WTC11 (cell line): ENCODE data around the gene RAB23. TPM values are rescaled to one million over a fixed set of nuclear protein-coding genes. Genes with fewer than 3 reads are reported as not detected.

ENCODE experiments used
- ATAC-seq: fragments of 200-7000 bp; cut with Tn5 transposase; 2 replicates; pipeline ENCODE4 v1.10.0; 2021; ENCODE audit warnings: mild to moderate bottlenecking, moderate library complexity
- CTCF ChIA-PET: fragments of 300-600 bp; sonication (Branson Sonifier 250); formaldehyde crosslinking; loops from one replicate; lab custom pipeline; 2021; ENCODE audit warnings: antibody characterized with exemption; lab: Charles Lee
- POLR2A ChIA-PET: fragments of 350-600 bp; sonication (Branson Sonifier 250); formaldehyde crosslinking; loops from one replicate; lab custom pipeline; 2021; ENCODE audit warnings: antibody characterized with exemption; lab: Charles Lee
- DNase-seq: peaks from one replicate; pipeline ENCODE4 v3.0.0; 2021; ENCODE audit warnings: low spot score
- H3K27ac Mint-ChIP-seq: 2 replicates; pipeline ENCODE4 v1.8.0; 2021; ENCODE audit warnings: mixed read lengths
- H3K27me3 Mint-ChIP-seq: 2 replicates; pipeline ENCODE4 v1.8.0; 2021; ENCODE audit warnings: low read depth, mild to moderate bottlenecking, moderate library complexity, mixed read lengths
- H3K36me3 Mint-ChIP-seq: 2 replicates; pipeline ENCODE4 v1.8.0; 2021; ENCODE audit warnings: mixed read lengths
- H3K4me1 Mint-ChIP-seq: 2 replicates; pipeline ENCODE4 v1.8.0; 2022; ENCODE audit warnings: mixed read lengths
- H3K4me3 Mint-ChIP-seq: 2 replicates; pipeline ENCODE4 v1.8.0; 2021; ENCODE audit warnings: mild to moderate bottlenecking, moderate library complexity, mixed read lengths
- H3K9me3 Mint-ChIP-seq: 2 replicates; pipeline ENCODE4 v1.8.0; 2021; ENCODE audit warnings: mixed read lengths
- AR ChIP-seq: fragments of 250-450 bp; sonication (Bioruptor Pico); IDR thresholded peaks from 2 replicates; pipeline ENCODE4 v1.9.0; 2021; ENCODE audit warnings: mild to moderate bottlenecking
- ATF1 ChIP-seq: sonication (generic); formaldehyde crosslinking; IDR thresholded peaks from 2 replicates; pipeline ENCODE4 v1.8.1; 2023; ENCODE audit warnings: mild to moderate bottlenecking, moderate library complexity, missing genetic modification reagents
- CBFB ChIP-seq: sonication (generic); formaldehyde crosslinking; IDR thresholded peaks from 2 replicates; pipeline ENCODE4 v1.8.1; 2022; ENCODE audit warnings: mild to moderate bottlenecking, low read depth, missing genetic modification reagents
- CREB1 ChIP-seq: sonication (generic); formaldehyde crosslinking; IDR thresholded peaks from 2 replicates; pipeline ENCODE4 v1.8.0; 2023; ENCODE audit warnings: mild to moderate bottlenecking, missing genetic modification reagents
- CREM ChIP-seq: sonication (generic); formaldehyde crosslinking; IDR thresholded peaks from 2 replicates; pipeline ENCODE4 v1.8.1; 2022; ENCODE audit warnings: mild to moderate bottlenecking, missing genetic modification reagents, moderate library complexity
- E2F1 ChIP-seq: sonication (generic); formaldehyde crosslinking; IDR thresholded peaks from 2 replicates; pipeline ENCODE4 v1.8.0; 2022; ENCODE audit warnings: mild to moderate bottlenecking, missing genetic modification reagents
- ETV6 ChIP-seq: sonication (generic); formaldehyde crosslinking; IDR thresholded peaks from 2 replicates; pipeline ENCODE4 v1.8.1; 2022; ENCODE audit warnings: mild to moderate bottlenecking, missing genetic modification reagents
- IRF2 ChIP-seq: sonication (generic); formaldehyde crosslinking; IDR thresholded peaks from 2 replicates; pipeline ENCODE4 v1.8.0; 2022; ENCODE audit warnings: low read depth, missing genetic modification reagents, borderline replicate concordance
- MXD4 ChIP-seq: fragments of 250-450 bp; sonication (Bioruptor Pico); IDR thresholded peaks from 2 replicates; pipeline ENCODE4 v1.8.0; 2021; ENCODE audit warnings: mild to moderate bottlenecking, moderate library complexity, borderline replicate concordance
- MYBL2 ChIP-seq: sonication (generic); formaldehyde crosslinking; IDR thresholded peaks from 2 replicates; pipeline ENCODE4 v1.8.1; 2023; ENCODE audit warnings: mild to moderate bottlenecking, moderate library complexity, missing genetic modification reagents
- NFATC4 ChIP-seq: fragments of 250-450 bp; sonication (Bioruptor Pico); IDR thresholded peaks from 2 replicates; pipeline ENCODE4 v1.9.0; 2021; ENCODE audit warnings: mild to moderate bottlenecking
- NR1H2 ChIP-seq: sonication (generic); formaldehyde crosslinking; IDR thresholded peaks from 2 replicates; pipeline ENCODE4 v1.9.0; 2021; ENCODE audit warnings: mild to moderate bottlenecking, moderate library complexity, missing genetic modification reagents
- NR2C2 ChIP-seq: sonication (generic); formaldehyde crosslinking; IDR thresholded peaks from 2 replicates; pipeline ENCODE4 v1.8.0; 2022; ENCODE audit warnings: mild to moderate bottlenecking, missing genetic modification reagents
- RORB ChIP-seq: fragments of 250-450 bp; sonication (Bioruptor Pico); IDR thresholded peaks from 2 replicates; pipeline ENCODE4 v1.9.0; 2021; ENCODE audit warnings: mild to moderate bottlenecking
- SMAD3 ChIP-seq: sonication (generic); formaldehyde crosslinking; IDR thresholded peaks from 2 replicates; pipeline ENCODE4 v1.8.0; 2022; ENCODE audit warnings: missing genetic modification reagents, mild to moderate bottlenecking, borderline replicate concordance
- TEAD1 ChIP-seq: sonication (generic); formaldehyde crosslinking; IDR thresholded peaks from 2 replicates; pipeline ENCODE4 v1.8.0; 2022; ENCODE audit warnings: mild to moderate bottlenecking, missing genetic modification reagents
- USF2 ChIP-seq: sonication (generic); formaldehyde crosslinking; IDR thresholded peaks from 2 replicates; pipeline ENCODE4 v1.8.1; 2023; ENCODE audit warnings: mild to moderate bottlenecking, missing genetic modification reagents, moderate library complexity
- ZBTB43 ChIP-seq: sonication (generic); formaldehyde crosslinking; IDR thresholded peaks from 2 replicates; pipeline ENCODE4 v1.8.1; 2023; ENCODE audit warnings: mild to moderate bottlenecking, missing genetic modification reagents
- ZNF416 ChIP-seq: fragments of 250-450 bp; sonication (Bioruptor Pico); IDR thresholded peaks from 2 replicates; pipeline ENCODE4 v1.9.0; 2021; ENCODE audit warnings: mild to moderate bottlenecking, inconsistent platforms
- ZNF532 ChIP-seq: fragments of 250-450 bp; sonication (Bioruptor Pico); IDR thresholded peaks from 2 replicates; pipeline ENCODE4 v1.9.0; 2021; ENCODE audit warnings: mild to moderate bottlenecking, borderline replicate concordance
- total RNA-seq: library from RNA; stranded (reverse); gene quantifications from 3 replicates; pipeline ENCODE4 v1.2.3, GENCODE V29; 2021

Gene RAB23
- total RNA-seq, 1 experiment from 2014 or later: 11.3 TPM

GRCh38 chr6:57205550-57206328 is 16.4 kb downstream of the RAB23 start (continued):
- TF ChIP-seq ZNF532 (CRISPR knock-in tag): no peak

- Mint-ChIP-seq H3K27ac (no peak overlapping the region), H3K4me3 (no peak overlapping the region), H3K4me1 (peaks cover 30% of the 10 kb centered on the region), H3K27me3 (no peaks in the 10 kb centered on the region), H3K36me3 (peaks cover 4% of the 10 kb centered on the region; the same call in 1 of the 2 replicates), H3K9me3 (no peaks in the 10 kb centered on the region)
- TF ChIP-seq CBFB (CRISPR knock-in tag) (no peak), CREB1 (CRISPR knock-in tag) (no peak), ETV6 (CRISPR knock-in tag) (no peak), NR2C2 (CRISPR knock-in tag) (no peak), ZNF416 (no peak), E2F1 (CRISPR knock-in tag) (no peak), SMAD3 (no peak), TEAD1 (CRISPR knock-in tag) (no peak), USF2 (CRISPR knock-in tag) (no peak), AR (CRISPR knock-in tag) (no peak), CREM (CRISPR knock-in tag) (no peak), NR1H2 (CRISPR knock-in tag) (no peak), RORB (CRISPR knock-in tag) (no peak), ATF1 (CRISPR knock-in tag) (no peak), NFATC4 (CRISPR knock-in tag) (no peak), MYBL2 (CRISPR knock-in tag) (no peak), MXD4 (CRISPR knock-in tag) (no peak), IRF2 (CRISPR knock-in tag) (no peak), ZBTB43 (CRISPR knock-in tag) (no peak)
- POLR2A ChIA-PET: no interaction called here
- ATAC-seq: no peak
- CTCF ChIA-PET: no interaction called here
- no peak for DNase-seq
Measured at GRCh38 chr6:57201718-57202117, 20.4 kb downstream of the RAB23 start.
